GM23338 (cell line): ENCODE measurements around the gene DDB1. TPM values are rescaled to one million over a fixed set of nuclear protein-coding genes. Genes with fewer than 3 reads are reported as not detected.

Experiments used
- ATAC-seq: fragments of 200-7000 bp; cut with Tn5 transposase; 3 replicates; pipeline ENCODE4 v1.9.1; 2020
- DNase-seq: peaks from one replicate; pipeline ENCODE4 v3.0.0-alpha.2; 2015; ENCODE audit warnings: low spot score
- H2AFZ ChIP-seq: fragments of 200-600 bp; sonication (generic); 2 replicates; pipeline ENCODE4 v1.8.0; 2016; ENCODE audit warnings: antibody characterized with exemption, mild to moderate bottlenecking, moderate library complexity
- H3F3A ChIP-seq: fragments of 200-600 bp; sonication (generic); replicated peaks from 2 replicates; pipeline ENCODE4 v1.8.0; 2017; ENCODE audit warnings: antibody characterized with exemption, mixed run types, low read depth
- H3K27ac ChIP-seq: fragments of 200-600 bp; sonication (generic); 2 replicates; pipeline ENCODE4 v1.6.1; 2016; ENCODE audit warnings: low read depth
- H3K27me3 ChIP-seq: fragments of 200-600 bp; sonication (generic); 2 replicates; pipeline ENCODE4 v1.8.0; 2016; ENCODE audit warnings: mild to moderate bottlenecking, mixed run types, moderate library complexity; ENCODE audit not compliant: insufficient read depth
- H3K36me3 ChIP-seq: fragments of 200-600 bp; sonication (generic); 2 replicates; pipeline ENCODE4 v1.8.0; 2016; ENCODE audit warnings: mild to moderate bottlenecking; ENCODE audit not compliant: insufficient read depth
- H3K4me1 ChIP-seq: fragments of 200-600 bp; sonication (generic); 2 replicates; pipeline ENCODE4 v1.8.0; 2016; ENCODE audit warnings: mild to moderate bottlenecking, moderate library complexity; ENCODE audit not compliant: insufficient read depth
- H3K4me2 ChIP-seq: fragments of 200-600 bp; sonication (generic); 2 replicates; pipeline ENCODE4 v1.7.1; 2017; ENCODE audit warnings: mixed run types
- H3K4me3 ChIP-seq: fragments of 200-600 bp; sonication (generic); 2 replicates; pipeline ENCODE4 v1.6.1; 2016; ENCODE audit warnings: mixed run types
- H3K79me2 ChIP-seq: fragments of 200-600 bp; sonication (generic); replicated peaks from 2 replicates; pipeline ENCODE4 v1.8.0; 2017; ENCODE audit warnings: mild to moderate bottlenecking; ENCODE audit not compliant: insufficient read depth
- H3K9me2 ChIP-seq: fragments of 200-600 bp; sonication (generic); 2 replicates; pipeline ENCODE4 v1.8.0; 2017; ENCODE audit not compliant: insufficient read depth
- H4K20me1 ChIP-seq: fragments of 200-600 bp; sonication (generic); replicated peaks from 2 replicates; pipeline ENCODE4 v1.8.0; 2017; ENCODE audit warnings: mild to moderate bottlenecking; ENCODE audit not compliant: insufficient read depth
- H3K27ac Mint-ChIP-seq: 2 replicates; pipeline ENCODE4 v1.8.0; 2020; ENCODE audit warnings: inconsistent platforms, mild to moderate bottlenecking, moderate library complexity, mixed read lengths
- H3K27me3 Mint-ChIP-seq: 3 replicates; pipeline ENCODE4 v1.8.0; 2022; ENCODE audit warnings: low read depth, mild to moderate bottlenecking, moderate library complexity, mixed read lengths, inconsistent platforms; ENCODE audit not compliant: insufficient read depth, poor library complexity
- H3K36me3 Mint-ChIP-seq: 3 replicates; pipeline ENCODE4 v1.8.0; 2021; ENCODE audit warnings: low read depth, mild to moderate bottlenecking, inconsistent platforms, moderate library complexity, mixed read lengths
- H3K4me1 Mint-ChIP-seq: 3 replicates; pipeline ENCODE4 v1.8.0; 2020; ENCODE audit warnings: mild to moderate bottlenecking, inconsistent platforms, mixed read lengths
- H3K4me3 Mint-ChIP-seq: 3 replicates; pipeline ENCODE4 v1.8.0; 2021; ENCODE audit warnings: moderate library complexity, mild to moderate bottlenecking, inconsistent platforms, mixed read lengths
- H3K9me3 Mint-ChIP-seq: 3 replicates; pipeline ENCODE4 v1.8.0; 2020; ENCODE audit warnings: moderate library complexity, mild to moderate bottlenecking, inconsistent platforms, mixed read lengths
- CREB1 ChIP-seq: fragments of 250-450 bp; sonication (Bioruptor Pico); IDR thresholded peaks from 2 replicates; pipeline ENCODE4 v1.5.0; 2020; ENCODE audit warnings: low read depth, mild to moderate bottlenecking, moderate library complexity
- EZH2 ChIP-seq: fragments of 200-600 bp; sonication (generic); IDR thresholded peaks from one replicate; pipeline ENCODE4 v1.8.0; 2017; ENCODE audit warnings: antibody characterized with exemption, mild to moderate bottlenecking, low read depth; ENCODE audit not compliant: unreplicated experiment
- EZH2phosphoT487 ChIP-seq: fragments of 200-600 bp; sonication (generic); IDR thresholded peaks from one replicate; pipeline ENCODE4 v1.8.1; 2018; ENCODE audit warnings: antibody characterized with exemption; ENCODE audit not compliant: unreplicated experiment
- JUNB ChIP-seq: IDR thresholded peaks from one replicate; pipeline ENCODE4 v1.6.1; 2016; ENCODE audit warnings: antibody characterized with exemption; ENCODE audit not compliant: unreplicated experiment
- NANOG ChIP-seq: IDR thresholded peaks from 2 replicates; pipeline ENCODE4 v1.6.1; 2016; ENCODE audit warnings: antibody characterized with exemption, borderline replicate concordance
- POLR2AphosphoS5 ChIP-seq: IDR thresholded peaks from 2 replicates; pipeline ENCODE4 v1.6.1; 2016; ENCODE audit warnings: antibody characterized with exemption, low read depth
- STAT1 ChIP-seq: IDR thresholded peaks from one replicate; pipeline ENCODE4 v1.6.1; 2016; ENCODE audit warnings: antibody characterized with exemption; ENCODE audit not compliant: unreplicated experiment
- ZNF114 ChIP-seq: fragments of 250-450 bp; sonication (Bioruptor Pico); IDR thresholded peaks from 2 replicates; pipeline ENCODE4 v1.5.0; 2020; ENCODE audit warnings: mild to moderate bottlenecking, moderate library complexity
- ZNF331 ChIP-seq: fragments of 250-450 bp; sonication (Bioruptor Pico); IDR thresholded peaks from 2 replicates; pipeline ENCODE4 v1.5.0; 2020; ENCODE audit warnings: low read depth, mild to moderate bottlenecking, moderate library complexity
- polyA plus RNA-seq: library from polyadenylated mRNA; unstranded; fragments of >200 nt; fragmentation: Nextera tagmentation; extraction: Ambion mirVana; gene quantifications from 2 replicates; pipeline ENCODE4 v1.2.1, GENCODE V29; 2016
- total RNA-seq: library from RNA; depleted of rRNA; stranded (reverse); fragments of >200 nt; shearing (Covaris generic); gene quantifications from 2 replicates; pipeline ENCODE4 v1.2.3, GENCODE V29; 2014
- TF ChIP-seq, protein P1 (sequence below): fragments of 250-450 bp; sonication (Bioruptor Pico); IDR thresholded peaks from 2 replicates; pipeline ENCODE4 v1.5.0; 2020; ENCODE audit warnings: mild to moderate bottlenecking, moderate library complexity
- TF ChIP-seq, protein P2 (sequence below): IDR thresholded peaks from 2 replicates; pipeline ENCODE4 v1.6.1; 2016; ENCODE audit warnings: antibody characterized with exemption
- TF ChIP-seq, protein P3 (sequence below), 2 experiments: fragments of 200-600 bp in 1 of 2; sonication (generic) in 1 of 2; conservative IDR thresholded peaks; 2 replicates each; pipeline versions ENCODE4 v1.5.1 to v1.6.1; 2016 to 2017; ENCODE audit warnings: antibody characterized with exemption in 2 of 2, low read depth in 2 of 2, mild to moderate bottlenecking in 2 of 2, moderate library complexity in 1 of 2
- TF ChIP-seq, protein P4 (sequence below): IDR thresholded peaks from one replicate; pipeline ENCODE4 v1.6.1; 2018; ENCODE audit warnings: antibody characterized with exemption; ENCODE audit not compliant: unreplicated experiment

The DDB1 gene
- total and polyA plus RNA-seq, 2 experiments from 2014 or later, result 102 to 282 TPM

DNA sequence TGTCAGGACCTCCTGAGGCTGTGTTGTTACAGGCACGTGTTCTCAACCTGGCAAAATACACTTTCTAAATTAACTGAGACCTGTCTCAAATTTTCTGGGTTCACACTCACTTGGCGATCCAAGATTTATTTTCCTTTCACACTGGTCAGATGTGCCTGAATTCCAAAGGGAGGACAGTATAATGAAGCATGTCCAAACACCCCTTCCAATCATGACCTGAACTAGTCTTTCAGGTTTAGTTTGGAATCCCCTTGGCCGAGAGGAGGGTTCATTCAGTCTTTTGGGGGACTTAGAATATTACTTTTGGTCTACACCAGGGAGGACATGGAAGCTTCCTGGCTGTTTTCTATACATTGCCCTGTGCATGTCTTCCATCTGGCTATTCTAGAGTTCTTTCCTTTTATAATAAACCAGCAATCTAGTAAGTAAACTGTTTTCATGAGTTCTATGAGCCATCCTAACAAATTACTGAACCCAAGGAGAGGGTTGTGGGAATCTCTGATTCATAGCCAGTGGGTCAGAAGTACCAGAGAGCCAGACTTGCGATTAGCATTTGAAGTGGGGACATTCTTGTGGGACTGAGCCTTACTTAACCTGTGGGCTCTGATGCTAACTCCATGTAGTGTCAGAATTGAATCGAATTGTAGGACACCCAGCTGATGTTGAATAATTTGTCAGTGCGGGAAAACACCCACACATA is 44.7 kb upstream of the DDB1 start:
- H3K9me2 ChIP-seq, result 0 out of 2 replicates have a peak, but pooled peaks cover 3% of the 10 kb centered on the region
- Mint-ChIP-seq H3K36me3 (peaks cover 46% of the 10 kb centered on the region), H3K9me3 (peaks cover 25% of the 10 kb centered on the region), H3K4me1 (no peaks in the 10 kb centered on the region), H3K27ac (no peak overlapping the region), H3K27me3 (peaks cover 4% of the 10 kb centered on the region), H3K4me3 (no peak overlapping the region)
- H3K4me2 ChIP-seq, result no peak overlapping the region
- no peaks in the 10 kb centered on the region for H3F3A ChIP-seq
- no peak overlapping the region for H3K4me3 ChIP-seq
- no peaks in the 10 kb centered on the region for H4K20me1 ChIP-seq
- H2AFZ ChIP-seq, result no peak overlapping the region
- H3K36me3 ChIP-seq, result peaks cover 25% of the 10 kb centered on the region; the same call in 1 of the 2 replicates
- DNase-seq (no peak), ATAC-seq (no peak; the same call in 2 of the 3 replicates)
- H3K27ac ChIP-seq, result no peak overlapping the region
- no peaks in the 10 kb centered on the region for H3K27me3 ChIP-seq
- no peaks in the 10 kb centered on the region for H3K4me1 ChIP-seq
- H3K79me2 ChIP-seq, result no peaks in the 10 kb centered on the region
- no peak for TF ChIP-seq CREB1 (CRISPR knock-in tag)
- TF ChIP-seq EZH2phosphoT487, result no peak
- TF ChIP-seq, protein P1, sequence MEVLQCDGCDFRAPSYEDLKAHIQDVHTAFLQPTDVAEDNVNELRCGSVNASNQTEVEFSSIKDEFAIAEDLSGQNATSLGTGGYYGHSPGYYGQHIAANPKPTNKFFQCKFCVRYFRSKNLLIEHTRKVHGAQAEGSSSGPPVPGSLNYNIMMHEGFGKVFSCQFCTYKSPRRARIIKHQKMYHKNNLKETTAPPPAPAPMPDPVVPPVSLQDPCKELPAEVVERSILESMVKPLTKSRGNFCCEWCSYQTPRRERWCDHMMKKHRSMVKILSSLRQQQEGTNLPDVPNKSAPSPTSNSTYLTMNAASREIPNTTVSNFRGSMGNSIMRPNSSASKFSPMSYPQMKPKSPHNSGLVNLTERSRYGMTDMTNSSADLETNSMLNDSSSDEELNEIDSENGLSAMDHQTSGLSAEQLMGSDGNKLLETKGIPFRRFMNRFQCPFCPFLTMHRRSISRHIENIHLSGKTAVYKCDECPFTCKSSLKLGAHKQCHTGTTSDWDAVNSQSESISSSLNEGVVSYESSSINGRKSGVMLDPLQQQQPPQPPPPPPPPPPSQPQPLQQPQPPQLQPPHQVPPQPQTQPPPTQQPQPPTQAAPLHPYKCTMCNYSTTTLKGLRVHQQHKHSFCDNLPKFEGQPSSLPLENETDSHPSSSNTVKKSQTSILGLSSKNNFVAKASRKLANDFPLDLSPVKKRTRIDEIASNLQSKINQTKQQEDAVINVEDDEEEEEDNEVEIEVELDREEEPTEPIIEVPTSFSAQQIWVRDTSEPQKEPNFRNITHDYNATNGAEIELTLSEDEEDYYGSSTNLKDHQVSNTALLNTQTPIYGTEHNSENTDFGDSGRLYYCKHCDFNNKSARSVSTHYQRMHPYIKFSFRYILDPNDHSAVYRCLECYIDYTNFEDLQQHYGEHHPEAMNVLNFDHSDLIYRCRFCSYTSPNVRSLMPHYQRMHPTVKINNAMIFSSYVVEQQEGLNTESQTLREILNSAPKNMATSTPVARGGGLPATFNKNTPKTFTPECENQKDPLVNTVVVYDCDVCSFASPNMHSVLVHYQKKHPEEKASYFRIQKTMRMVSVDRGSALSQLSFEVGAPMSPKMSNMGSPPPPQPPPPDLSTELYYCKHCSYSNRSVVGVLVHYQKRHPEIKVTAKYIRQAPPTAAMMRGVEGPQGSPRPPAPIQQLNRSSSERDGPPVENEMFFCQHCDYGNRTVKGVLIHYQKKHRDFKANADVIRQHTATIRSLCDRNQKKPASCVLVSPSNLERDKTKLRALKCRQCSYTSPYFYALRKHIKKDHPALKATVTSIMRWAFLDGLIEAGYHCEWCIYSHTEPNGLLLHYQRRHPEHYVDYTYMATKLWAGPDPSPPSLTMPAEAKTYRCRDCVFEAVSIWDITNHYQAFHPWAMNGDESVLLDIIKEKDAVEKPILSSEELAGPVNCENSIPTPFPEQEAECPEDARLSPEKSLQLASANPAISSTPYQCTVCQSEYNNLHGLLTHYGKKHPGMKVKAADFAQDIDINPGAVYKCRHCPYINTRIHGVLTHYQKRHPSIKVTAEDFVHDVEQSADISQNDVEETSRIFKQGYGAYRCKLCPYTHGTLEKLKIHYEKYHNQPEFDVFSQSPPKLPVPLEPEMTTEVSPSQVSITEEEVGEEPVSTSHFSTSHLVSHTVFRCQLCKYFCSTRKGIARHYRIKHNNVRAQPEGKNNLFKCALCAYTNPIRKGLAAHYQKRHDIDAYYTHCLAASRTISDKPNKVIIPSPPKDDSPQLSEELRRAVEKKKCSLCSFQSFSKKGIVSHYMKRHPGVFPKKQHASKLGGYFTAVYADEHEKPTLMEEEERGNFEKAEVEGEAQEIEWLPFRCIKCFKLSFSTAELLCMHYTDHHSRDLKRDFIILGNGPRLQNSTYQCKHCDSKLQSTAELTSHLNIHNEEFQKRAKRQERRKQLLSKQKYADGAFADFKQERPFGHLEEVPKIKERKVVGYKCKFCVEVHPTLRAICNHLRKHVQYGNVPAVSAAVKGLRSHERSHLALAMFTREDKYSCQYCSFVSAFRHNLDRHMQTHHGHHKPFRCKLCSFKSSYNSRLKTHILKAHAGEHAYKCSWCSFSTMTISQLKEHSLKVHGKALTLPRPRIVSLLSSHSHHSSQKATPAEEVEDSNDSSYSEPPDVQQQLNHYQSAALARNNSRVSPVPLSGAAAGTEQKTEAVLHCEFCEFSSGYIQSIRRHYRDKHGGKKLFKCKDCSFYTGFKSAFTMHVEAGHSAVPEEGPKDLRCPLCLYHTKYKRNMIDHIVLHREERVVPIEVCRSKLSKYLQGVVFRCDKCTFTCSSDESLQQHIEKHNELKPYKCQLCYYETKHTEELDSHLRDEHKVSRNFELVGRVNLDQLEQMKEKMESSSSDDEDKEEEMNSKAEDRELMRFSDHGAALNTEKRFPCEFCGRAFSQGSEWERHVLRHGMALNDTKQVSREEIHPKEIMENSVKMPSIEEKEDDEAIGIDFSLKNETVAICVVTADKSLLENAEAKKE (CRISPR knock-in tag), result no peak
- no peak for TF ChIP-seq POLR2AphosphoS5
- TF ChIP-seq, protein P2, sequence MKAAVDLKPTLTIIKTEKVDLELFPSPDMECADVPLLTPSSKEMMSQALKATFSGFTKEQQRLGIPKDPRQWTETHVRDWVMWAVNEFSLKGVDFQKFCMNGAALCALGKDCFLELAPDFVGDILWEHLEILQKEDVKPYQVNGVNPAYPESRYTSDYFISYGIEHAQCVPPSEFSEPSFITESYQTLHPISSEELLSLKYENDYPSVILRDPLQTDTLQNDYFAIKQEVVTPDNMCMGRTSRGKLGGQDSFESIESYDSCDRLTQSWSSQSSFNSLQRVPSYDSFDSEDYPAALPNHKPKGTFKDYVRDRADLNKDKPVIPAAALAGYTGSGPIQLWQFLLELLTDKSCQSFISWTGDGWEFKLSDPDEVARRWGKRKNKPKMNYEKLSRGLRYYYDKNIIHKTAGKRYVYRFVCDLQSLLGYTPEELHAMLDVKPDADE, result no peak
- no peak for TF ChIP-seq EZH2
- TF ChIP-seq ZNF114 (CRISPR knock-in tag), result no peak
- TF ChIP-seq ZNF331, result no peak
- TF ChIP-seq NANOG, result no peak
- TF ChIP-seq, protein P3, sequence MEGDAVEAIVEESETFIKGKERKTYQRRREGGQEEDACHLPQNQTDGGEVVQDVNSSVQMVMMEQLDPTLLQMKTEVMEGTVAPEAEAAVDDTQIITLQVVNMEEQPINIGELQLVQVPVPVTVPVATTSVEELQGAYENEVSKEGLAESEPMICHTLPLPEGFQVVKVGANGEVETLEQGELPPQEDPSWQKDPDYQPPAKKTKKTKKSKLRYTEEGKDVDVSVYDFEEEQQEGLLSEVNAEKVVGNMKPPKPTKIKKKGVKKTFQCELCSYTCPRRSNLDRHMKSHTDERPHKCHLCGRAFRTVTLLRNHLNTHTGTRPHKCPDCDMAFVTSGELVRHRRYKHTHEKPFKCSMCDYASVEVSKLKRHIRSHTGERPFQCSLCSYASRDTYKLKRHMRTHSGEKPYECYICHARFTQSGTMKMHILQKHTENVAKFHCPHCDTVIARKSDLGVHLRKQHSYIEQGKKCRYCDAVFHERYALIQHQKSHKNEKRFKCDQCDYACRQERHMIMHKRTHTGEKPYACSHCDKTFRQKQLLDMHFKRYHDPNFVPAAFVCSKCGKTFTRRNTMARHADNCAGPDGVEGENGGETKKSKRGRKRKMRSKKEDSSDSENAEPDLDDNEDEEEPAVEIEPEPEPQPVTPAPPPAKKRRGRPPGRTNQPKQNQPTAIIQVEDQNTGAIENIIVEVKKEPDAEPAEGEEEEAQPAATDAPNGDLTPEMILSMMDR (conservative IDR thresholded peaks at IDR 0.05; ENCODE audit: low read depth in 2 of 2), result no peak
- TF ChIP-seq STAT1, result no peak
- TF ChIP-seq, protein P4, sequence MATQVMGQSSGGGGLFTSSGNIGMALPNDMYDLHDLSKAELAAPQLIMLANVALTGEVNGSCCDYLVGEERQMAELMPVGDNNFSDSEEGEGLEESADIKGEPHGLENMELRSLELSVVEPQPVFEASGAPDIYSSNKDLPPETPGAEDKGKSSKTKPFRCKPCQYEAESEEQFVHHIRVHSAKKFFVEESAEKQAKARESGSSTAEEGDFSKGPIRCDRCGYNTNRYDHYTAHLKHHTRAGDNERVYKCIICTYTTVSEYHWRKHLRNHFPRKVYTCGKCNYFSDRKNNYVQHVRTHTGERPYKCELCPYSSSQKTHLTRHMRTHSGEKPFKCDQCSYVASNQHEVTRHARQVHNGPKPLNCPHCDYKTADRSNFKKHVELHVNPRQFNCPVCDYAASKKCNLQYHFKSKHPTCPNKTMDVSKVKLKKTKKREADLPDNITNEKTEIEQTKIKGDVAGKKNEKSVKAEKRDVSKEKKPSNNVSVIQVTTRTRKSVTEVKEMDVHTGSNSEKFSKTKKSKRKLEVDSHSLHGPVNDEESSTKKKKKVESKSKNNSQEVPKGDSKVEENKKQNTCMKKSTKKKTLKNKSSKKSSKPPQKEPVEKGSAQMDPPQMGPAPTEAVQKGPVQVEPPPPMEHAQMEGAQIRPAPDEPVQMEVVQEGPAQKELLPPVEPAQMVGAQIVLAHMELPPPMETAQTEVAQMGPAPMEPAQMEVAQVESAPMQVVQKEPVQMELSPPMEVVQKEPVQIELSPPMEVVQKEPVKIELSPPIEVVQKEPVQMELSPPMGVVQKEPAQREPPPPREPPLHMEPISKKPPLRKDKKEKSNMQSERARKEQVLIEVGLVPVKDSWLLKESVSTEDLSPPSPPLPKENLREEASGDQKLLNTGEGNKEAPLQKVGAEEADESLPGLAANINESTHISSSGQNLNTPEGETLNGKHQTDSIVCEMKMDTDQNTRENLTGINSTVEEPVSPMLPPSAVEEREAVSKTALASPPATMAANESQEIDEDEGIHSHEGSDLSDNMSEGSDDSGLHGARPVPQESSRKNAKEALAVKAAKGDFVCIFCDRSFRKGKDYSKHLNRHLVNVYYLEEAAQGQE, result no peak
- no peak for TF ChIP-seq JUNB
